Nephron progenitor cell (in vitro differentiated cells): ENCODE results near the gene RNASEL.

Source experiments
- DNase-seq: peaks from one replicate; pipeline ENCODE4 v3.0.0; 2021
- H3K27ac Mint-ChIP-seq: 2 replicates; pipeline ENCODE4 v1.8.0; 2021; ENCODE audit warnings: mild to moderate bottlenecking, moderate library complexity, mixed read lengths
- H3K27me3 Mint-ChIP-seq: 2 replicates; pipeline ENCODE4 v1.8.0; 2021; ENCODE audit warnings: mild to moderate bottlenecking, low read depth, mixed read lengths; ENCODE audit not compliant: poor library complexity
- H3K36me3 Mint-ChIP-seq: 2 replicates; pipeline ENCODE4 v1.8.0; 2021; ENCODE audit warnings: low read depth, mixed read lengths
- H3K4me1 Mint-ChIP-seq: 2 replicates; pipeline ENCODE4 v1.8.0; 2021; ENCODE audit warnings: mixed read lengths
- H3K4me3 Mint-ChIP-seq: 2 replicates; pipeline ENCODE4 v1.8.0; 2021; ENCODE audit warnings: mild to moderate bottlenecking, moderate library complexity, mixed read lengths
- H3K9me3 Mint-ChIP-seq: 2 replicates; pipeline ENCODE4 v1.8.0; 2021; ENCODE audit warnings: mild to moderate bottlenecking, moderate library complexity, mixed read lengths
- TF ChIP-seq, protein P1 (sequence below): fragments of 200-600 bp; sonication (generic); IDR thresholded peaks from 2 replicates; pipeline ENCODE4 v1.5.0; 2021; ENCODE audit warnings: antibody characterized with exemption

Gene RNASEL

DNA sequence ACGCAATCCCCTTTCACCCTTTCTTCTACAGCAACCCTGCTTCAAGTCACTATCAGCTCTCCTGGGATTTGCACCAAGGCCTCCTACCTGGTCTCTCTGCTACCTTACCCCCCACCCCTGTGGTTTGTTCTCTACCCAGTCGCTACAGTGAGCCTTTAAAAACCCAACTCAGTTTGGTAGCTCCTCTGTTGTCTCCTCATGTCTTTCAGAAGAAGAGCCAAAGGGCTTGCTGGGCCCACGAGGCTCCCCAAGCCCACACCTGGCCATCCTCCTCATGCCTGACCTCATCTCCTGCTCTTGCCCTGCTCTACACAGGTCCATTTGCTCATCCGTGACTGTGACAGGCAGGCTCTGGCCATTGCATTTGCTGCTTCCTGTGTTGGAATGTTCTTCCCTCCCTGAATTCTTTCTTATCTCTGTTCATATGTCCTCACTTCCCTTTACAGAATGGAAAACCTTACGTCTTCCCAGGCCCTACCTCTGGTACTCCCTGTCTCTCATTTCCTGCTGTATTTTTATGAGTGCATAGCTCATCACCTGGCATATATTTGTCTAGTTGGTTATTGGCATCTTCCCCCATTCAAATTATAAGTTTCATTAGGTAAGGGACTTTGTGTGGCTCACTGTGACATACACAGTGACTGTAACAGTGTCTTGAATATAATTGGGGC is 11.8 kb upstream of the RNASEL start:
- peaks cover 10% of the 10 kb centered on the region for H3K4me1 Mint-ChIP-seq
- H3K27me3 Mint-ChIP-seq, result peaks cover 25% of the 10 kb centered on the region
- H3K9me3 Mint-ChIP-seq, result no peaks in the 10 kb centered on the region
- TF ChIP-seq, protein P1, sequence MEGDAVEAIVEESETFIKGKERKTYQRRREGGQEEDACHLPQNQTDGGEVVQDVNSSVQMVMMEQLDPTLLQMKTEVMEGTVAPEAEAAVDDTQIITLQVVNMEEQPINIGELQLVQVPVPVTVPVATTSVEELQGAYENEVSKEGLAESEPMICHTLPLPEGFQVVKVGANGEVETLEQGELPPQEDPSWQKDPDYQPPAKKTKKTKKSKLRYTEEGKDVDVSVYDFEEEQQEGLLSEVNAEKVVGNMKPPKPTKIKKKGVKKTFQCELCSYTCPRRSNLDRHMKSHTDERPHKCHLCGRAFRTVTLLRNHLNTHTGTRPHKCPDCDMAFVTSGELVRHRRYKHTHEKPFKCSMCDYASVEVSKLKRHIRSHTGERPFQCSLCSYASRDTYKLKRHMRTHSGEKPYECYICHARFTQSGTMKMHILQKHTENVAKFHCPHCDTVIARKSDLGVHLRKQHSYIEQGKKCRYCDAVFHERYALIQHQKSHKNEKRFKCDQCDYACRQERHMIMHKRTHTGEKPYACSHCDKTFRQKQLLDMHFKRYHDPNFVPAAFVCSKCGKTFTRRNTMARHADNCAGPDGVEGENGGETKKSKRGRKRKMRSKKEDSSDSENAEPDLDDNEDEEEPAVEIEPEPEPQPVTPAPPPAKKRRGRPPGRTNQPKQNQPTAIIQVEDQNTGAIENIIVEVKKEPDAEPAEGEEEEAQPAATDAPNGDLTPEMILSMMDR, result no peak
- no peak overlapping the region for H3K27ac Mint-ChIP-seq
- H3K4me3 Mint-ChIP-seq, result no peak overlapping the region
- peaks cover 5% of the 10 kb centered on the region for H3K36me3 Mint-ChIP-seq
- DNase-seq, result no peak

DNA sequence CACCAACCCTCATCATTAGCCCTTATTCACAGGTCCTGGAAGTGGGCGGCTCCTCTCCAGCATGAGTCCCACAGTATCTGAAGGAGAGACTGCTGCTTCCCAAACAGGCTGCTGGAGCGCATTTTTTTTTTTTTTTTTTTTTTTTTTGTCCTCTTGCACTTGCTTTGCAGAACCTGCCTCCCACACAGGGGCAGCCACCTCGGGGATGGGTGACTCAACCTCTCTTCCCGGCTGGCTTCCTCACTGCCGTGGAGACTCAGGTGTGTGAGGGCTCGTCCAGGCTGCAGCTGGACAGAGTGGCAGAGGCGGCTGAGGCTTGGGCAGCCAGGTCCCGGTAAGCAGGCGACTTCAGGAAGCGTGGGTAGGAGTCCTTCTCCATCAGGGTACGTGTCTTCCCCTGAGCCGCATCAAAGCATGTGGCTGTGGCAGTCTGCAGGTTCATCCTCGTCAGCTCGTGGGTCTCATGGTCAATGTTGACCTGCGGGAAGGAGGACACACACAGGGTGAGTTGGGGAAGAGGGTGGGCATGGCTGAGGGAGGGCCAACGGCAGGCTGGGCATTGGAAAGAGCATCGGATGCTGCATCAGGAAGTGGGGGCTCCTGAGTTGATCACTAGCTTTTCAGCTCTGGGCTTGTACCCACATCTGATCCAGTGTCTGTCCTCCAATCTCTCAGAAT is 11.1 kb upstream of the RNASEL start:
- Mint-ChIP-seq H3K27ac (no peak overlapping the region), H3K36me3 (peaks cover 5% of the 10 kb centered on the region), H3K9me3 (no peaks in the 10 kb centered on the region), H3K4me1 (peaks cover 10% of the 10 kb centered on the region), H3K27me3 (peaks cover 23% of the 10 kb centered on the region), H3K4me3 (no peak overlapping the region)
- TF ChIP-seq, protein P1, result no peak
- no peak for DNase-seq

- H3K9me3 Mint-ChIP-seq, result no peaks in the 10 kb centered on the region
- peaks cover 16% of the 10 kb centered on the region for H3K27me3 Mint-ChIP-seq
- TF ChIP-seq, protein P1, result peak; percentile 52
- no peak overlapping the region for H3K27ac Mint-ChIP-seq
- peaks cover 6% of the 10 kb centered on the region for H3K4me1 Mint-ChIP-seq
- peaks cover 5% of the 10 kb centered on the region for H3K36me3 Mint-ChIP-seq
- H3K4me3 Mint-ChIP-seq, result no peak overlapping the region
- DNase-seq, result peak; percentile 42
Measured at GRCh38 chr1:182599339-182599738, 10.3 kb upstream of the RNASEL start.

- Mint-ChIP-seq H3K27ac (no peak overlapping the region), H3K9me3 (no peaks in the 10 kb centered on the region), H3K4me1 (peaks cover 5% of the 10 kb centered on the region), H3K36me3 (peaks cover 5% of the 10 kb centered on the region), H3K27me3 (peaks cover 11% of the 10 kb centered on the region), H3K4me3 (no peak overlapping the region)
- DNase-seq, result no peak
- TF ChIP-seq, protein P1, result no peak
Measured at GRCh38 chr1:182598296-182598695, 9.2 kb upstream of the RNASEL start.

GRCh38 chr1:182596934-182597333 is 7.9 kb upstream of the RNASEL start:
- H3K27ac Mint-ChIP-seq, result no peak overlapping the region
- H3K4me1 Mint-ChIP-seq, result peaks cover 9% of the 10 kb centered on the region
- peaks cover 11% of the 10 kb centered on the region for H3K27me3 Mint-ChIP-seq
- H3K36me3 Mint-ChIP-seq, result peaks cover 5% of the 10 kb centered on the region
- no peak overlapping the region for H3K4me3 Mint-ChIP-seq
- DNase-seq, result no peak
- H3K9me3 Mint-ChIP-seq, result no peaks in the 10 kb centered on the region
- TF ChIP-seq, protein P1, result no peak
